ENCODE data around the gene SAFB2. TPM values are rescaled to one million over a fixed set of nuclear protein-coding genes. Genes with fewer than 3 reads are reported as not detected.

SAFB2 gene
- total and polyA plus RNA-seq, 2 of the 13 experiments (the other 11 are each of a cell fraction or from before 2014, with no cell fraction given), result 11.2 to 31.5 TPM

DNA sequence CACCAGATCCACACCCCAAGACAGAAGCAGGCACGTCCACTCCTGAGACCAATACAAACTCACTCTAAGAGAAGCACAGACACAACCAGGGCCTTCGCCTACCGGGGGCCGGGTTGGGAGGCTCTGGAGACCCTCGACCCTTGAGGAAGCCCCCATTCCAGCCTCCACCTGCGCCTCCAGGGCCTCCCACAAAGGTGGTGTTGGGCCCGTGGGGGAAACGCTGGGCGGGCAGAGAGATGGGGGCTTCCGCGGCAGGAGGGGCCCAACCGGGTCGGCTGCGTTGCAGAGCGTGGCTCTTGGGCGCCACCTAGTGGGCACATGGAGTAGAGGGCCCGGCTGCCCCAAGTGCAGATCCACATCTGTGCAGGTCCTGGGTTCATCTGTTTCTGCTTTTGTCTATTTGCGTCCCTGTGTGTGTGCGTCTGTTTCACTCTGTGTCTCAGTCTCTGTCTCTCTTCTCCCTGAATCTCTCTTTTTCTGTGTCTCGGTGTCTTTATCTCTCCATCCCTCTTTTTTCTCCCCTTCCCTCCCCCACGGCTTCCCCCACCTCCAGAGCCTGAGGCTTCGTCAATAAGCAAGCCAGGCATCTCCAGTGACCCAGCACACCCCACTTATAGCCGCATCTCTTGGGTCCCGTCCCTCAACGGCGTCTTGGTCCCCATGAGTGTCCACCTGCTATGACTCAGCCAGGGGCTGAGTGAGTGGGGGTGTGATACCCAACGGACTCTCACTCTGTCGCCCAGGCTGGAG is 44.3 kb downstream of the SAFB2 start (continued):
- TF ChIP-seq, protein P1, sequence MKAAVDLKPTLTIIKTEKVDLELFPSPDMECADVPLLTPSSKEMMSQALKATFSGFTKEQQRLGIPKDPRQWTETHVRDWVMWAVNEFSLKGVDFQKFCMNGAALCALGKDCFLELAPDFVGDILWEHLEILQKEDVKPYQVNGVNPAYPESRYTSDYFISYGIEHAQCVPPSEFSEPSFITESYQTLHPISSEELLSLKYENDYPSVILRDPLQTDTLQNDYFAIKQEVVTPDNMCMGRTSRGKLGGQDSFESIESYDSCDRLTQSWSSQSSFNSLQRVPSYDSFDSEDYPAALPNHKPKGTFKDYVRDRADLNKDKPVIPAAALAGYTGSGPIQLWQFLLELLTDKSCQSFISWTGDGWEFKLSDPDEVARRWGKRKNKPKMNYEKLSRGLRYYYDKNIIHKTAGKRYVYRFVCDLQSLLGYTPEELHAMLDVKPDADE (CRISPR knock-in tag; IDR thresholded peaks at IDR 0.05), result no peak
- TF ChIP-seq ZBTB3 (CRISPR knock-in tag; IDR thresholded peaks at IDR 0.05; ENCODE audit: borderline replicate concordance, low read depth) (no peak), SAP130 (CRISPR knock-in tag; IDR thresholded peaks at IDR 0.05; ENCODE audit: low read depth) (no peak; the same call in 1 of the 2 replicates), ZNF891 (CRISPR knock-in tag; IDR thresholded peaks at IDR 0.05) (0 out of 2 replicates have a peak, but pooled peaks have one; percentile 36), MIXL1 (CRISPR knock-in tag; IDR thresholded peaks at IDR 0.05) (no peak), SMAD1 (CRISPR knock-in tag; IDR thresholded peaks at IDR 0.05; ENCODE audit: borderline replicate concordance, low read depth) (peak; percentile 70; the same call in 1 of the 2 replicates), AGO1 (IDR thresholded peaks at IDR 0.05; ENCODE audit: low read depth, low read length, poor library complexity, severe bottlenecking) (peak; percentile 59), ZNF776 (CRISPR knock-in tag; IDR thresholded peaks at IDR 0.05) (no peak), POLR2AphosphoS2 (IDR thresholded peaks at IDR 0.05; ENCODE audit: low read depth, low read length) (0 out of 2 replicates have a peak, but pooled peaks have one; percentile 66)
- TF ChIP-seq, protein P2, sequence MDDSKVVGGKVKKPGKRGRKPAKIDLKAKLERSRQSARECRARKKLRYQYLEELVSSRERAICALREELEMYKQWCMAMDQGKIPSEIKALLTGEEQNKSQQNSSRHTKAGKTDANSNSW (CRISPR knock-in tag; IDR thresholded peaks at IDR 0.05; ENCODE audit: borderline replicate concordance), result no peak
- TF ChIP-seq, protein P3, sequence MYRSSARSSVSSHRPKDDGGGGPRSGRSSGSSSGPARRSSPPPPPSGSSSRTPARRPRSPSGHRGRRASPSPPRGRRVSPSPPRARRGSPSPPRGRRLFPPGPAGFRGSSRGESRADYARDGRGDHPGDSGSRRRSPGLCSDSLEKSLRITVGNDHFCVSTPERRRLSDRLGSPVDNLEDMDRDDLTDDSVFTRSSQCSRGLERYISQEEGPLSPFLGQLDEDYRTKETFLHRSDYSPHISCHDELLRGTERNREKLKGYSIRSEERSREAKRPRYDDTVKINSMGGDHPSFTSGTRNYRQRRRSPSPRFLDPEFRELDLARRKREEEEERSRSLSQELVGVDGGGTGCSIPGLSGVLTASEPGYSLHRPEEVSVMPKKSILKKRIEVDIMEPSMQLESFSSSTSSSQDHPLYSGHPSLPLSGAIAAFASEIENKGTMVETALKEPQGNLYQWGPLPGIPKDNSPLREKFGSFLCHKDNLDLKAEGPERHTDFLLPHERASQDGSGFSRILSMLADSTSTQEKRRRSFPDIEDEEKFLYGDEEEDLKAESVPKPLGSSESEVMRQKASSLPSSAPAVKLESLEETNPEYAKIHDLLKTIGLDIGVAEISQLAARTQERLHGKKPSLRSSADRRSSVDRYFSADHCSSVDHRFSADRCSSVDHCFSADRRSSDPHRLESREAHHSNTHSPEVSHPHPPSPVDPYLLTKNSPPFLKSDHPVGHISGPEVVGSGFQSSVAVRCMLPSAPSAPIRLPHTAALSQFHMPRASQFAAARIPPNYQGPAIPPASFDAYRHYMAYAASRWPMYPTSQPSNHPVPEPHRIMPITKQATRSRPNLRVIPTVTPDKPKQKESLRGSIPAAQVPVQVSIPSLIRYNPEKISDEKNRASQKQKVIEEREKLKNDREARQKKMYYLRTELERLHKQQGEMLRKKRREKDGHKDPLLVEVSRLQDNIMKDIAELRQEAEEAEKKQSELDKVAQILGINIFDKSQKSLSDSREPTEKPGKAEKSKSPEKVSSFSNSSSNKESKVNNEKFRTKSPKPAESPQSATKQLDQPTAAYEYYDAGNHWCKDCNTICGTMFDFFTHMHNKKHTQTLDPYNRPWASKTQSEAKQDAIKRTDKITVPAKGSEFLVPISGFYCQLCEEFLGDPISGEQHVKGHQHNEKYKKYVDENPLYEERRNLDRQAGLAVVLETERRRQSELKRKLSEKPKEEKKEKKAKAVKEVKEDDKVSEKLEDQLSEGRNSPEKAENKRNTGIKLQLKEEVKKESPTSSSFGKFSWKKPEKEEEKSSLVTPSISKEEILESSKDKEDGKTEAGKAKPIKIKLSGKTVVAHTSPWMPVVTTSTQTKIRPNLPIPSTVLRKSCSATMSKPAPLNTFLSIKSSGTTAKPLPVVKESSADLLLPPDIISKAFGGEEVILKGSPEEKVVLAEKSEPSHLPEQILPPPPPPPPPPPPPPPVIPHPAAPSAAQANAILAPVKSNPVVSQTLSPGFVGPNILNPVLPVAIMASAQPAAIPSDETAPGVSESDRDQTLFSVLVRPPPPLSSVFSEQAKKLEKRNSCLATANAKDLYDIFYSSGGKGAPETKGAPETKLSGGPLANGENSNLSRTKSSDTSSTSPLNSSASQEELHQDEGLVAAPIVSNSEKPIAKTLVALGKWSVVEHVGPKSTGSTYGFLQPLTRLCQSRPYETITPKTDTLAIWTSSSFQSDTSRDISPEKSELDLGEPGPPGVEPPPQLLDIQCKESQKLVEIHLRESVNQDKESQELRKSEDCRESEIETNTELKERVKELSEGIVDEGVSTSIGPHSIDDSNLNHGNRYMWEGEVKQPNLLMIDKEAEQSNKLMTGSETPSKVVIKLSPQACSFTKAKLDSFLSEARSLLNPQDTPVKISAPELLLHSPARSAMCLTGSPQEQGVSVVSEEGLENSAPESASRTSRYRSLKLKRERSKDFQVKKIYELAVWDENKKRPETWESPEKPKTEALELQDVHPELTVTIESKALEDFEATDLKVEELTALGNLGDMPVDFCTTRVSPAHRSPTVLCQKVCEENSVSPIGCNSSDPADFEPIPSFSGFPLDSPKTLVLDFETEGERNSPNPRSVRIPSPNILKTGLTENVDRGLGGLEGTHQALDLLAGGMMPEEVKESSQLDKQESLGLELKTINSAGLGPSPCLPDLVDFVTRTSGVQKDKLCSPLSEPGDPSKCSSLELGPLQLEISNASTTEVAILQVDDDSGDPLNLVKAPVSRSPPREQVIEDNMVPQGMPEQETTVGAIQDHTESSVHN (CRISPR knock-in tag; IDR thresholded peaks at IDR 0.05), result 0 out of 2 replicates have a peak, but pooled peaks have one; percentile 50
- TF ChIP-seq, protein P4, sequence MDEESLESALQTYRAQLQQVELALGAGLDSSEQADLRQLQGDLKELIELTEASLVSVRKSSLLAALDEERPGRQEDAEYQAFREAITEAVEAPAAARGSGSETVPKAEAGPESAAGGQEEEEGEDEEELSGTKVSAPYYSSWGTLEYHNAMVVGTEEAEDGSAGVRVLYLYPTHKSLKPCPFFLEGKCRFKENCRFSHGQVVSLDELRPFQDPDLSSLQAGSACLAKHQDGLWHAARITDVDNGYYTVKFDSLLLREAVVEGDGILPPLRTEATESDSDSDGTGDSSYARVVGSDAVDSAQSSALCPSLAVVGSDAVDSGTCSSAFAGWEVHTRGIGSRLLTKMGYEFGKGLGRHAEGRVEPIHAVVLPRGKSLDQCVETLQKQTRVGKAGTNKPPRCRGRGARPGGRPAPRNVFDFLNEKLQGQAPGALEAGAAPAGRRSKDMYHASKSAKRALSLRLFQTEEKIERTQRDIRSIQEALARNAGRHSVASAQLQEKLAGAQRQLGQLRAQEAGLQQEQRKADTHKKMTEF (CRISPR knock-in tag; IDR thresholded peaks at IDR 0.05), result peak; percentile 37; the same call in 1 of the 2 replicates
- TF ChIP-seq, protein P5, sequence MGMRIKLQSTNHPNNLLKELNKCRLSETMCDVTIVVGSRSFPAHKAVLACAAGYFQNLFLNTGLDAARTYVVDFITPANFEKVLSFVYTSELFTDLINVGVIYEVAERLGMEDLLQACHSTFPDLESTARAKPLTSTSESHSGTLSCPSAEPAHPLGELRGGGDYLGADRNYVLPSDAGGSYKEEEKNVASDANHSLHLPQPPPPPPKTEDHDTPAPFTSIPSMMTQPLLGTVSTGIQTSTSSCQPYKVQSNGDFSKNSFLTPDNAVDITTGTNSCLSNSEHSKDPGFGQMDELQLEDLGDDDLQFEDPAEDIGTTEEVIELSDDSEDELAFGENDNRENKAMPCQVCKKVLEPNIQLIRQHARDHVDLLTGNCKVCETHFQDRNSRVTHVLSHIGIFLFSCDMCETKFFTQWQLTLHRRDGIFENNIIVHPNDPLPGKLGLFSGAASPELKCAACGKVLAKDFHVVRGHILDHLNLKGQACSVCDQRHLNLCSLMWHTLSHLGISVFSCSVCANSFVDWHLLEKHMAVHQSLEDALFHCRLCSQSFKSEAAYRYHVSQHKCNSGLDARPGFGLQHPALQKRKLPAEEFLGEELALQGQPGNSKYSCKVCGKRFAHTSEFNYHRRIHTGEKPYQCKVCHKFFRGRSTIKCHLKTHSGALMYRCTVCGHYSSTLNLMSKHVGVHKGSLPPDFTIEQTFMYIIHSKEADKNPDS (CRISPR knock-in tag; IDR thresholded peaks at IDR 0.05), result 0 out of 2 replicates have a peak, but pooled peaks have one; percentile 48
